Tibial nerve (tissue), 4 donors: Measurements from ENCODE around the gene TM2D3.

ENCODE experiments used
- EP300 ChIP-seq, 2 donors: sonication (generic); formaldehyde crosslinking; IDR thresholded peaks; one replicate each; pipeline ENCODE4 v1.6.1; 2017; ENCODE audit warnings: antibody characterized with exemption in 2 of 2, mild to moderate bottlenecking in 1 of 2
- POLR2A ChIP-seq, 2 donors: fragments of 450-650 bp; IDR thresholded peaks; one replicate each; pipeline ENCODE4 v1.6.1; 2017; ENCODE audit warnings: antibody characterized with exemption in 2 of 2, mild to moderate bottlenecking in 2 of 2, moderate library complexity in 2 of 2
- TF ChIP-seq, protein P1 (sequence below), 5 experiments: fragments of 200-600 bp in 3 of 5; fragments of 450-650 bp in 2 of 5; sonication (generic) in 3 of 5; IDR thresholded peaks; one replicate each; pipeline ENCODE4 v1.5.1; 2016 to 2019; ENCODE audit warnings: antibody characterized with exemption in 5 of 5, mild to moderate bottlenecking in 3 of 5, moderate library complexity in 2 of 5

DNA sequence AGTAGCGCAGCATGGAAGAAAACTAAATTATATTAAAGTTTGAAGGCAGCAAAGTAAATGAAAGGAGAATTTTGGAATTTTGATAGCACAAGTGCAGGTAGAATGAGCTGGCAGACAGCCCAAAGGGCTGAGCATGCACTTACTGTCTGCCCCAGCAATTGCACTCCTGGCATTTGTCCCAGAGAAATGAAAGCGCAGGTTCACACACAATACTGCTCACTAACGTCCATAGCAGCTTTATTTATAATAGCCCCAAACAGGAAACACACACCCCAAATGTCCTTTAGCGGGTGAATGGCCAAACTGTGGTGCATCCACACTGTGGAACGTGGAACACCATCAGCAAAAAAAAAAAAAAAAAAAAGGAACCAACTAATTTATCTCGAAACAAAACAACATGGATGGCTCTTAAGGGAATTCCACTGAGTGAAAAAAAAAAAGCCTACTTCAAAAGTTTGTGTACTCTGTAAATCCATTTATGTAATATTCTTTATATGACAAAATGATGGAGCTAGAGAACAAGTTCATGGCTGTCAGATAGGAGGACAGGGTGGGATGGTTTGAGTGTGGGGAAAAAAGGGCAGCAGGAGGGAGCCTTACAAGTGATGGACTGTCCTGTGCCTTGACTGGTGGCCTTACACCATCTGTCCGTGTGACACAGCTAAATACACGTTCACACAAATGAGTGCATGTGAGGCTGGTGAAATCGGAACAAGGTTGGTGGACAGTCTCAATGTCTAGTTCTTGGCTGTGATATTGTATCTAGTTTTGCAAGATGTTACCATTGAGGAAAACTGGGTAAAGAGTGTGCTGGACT lies 6.0 kb upstream of the TM2D3 start:
- TF ChIP-seq POLR2A (IDR thresholded peaks at IDR 0.05) (no peak), EP300 (IDR thresholded peaks at IDR 0.05) (no peak)
- TF ChIP-seq, protein P1, sequence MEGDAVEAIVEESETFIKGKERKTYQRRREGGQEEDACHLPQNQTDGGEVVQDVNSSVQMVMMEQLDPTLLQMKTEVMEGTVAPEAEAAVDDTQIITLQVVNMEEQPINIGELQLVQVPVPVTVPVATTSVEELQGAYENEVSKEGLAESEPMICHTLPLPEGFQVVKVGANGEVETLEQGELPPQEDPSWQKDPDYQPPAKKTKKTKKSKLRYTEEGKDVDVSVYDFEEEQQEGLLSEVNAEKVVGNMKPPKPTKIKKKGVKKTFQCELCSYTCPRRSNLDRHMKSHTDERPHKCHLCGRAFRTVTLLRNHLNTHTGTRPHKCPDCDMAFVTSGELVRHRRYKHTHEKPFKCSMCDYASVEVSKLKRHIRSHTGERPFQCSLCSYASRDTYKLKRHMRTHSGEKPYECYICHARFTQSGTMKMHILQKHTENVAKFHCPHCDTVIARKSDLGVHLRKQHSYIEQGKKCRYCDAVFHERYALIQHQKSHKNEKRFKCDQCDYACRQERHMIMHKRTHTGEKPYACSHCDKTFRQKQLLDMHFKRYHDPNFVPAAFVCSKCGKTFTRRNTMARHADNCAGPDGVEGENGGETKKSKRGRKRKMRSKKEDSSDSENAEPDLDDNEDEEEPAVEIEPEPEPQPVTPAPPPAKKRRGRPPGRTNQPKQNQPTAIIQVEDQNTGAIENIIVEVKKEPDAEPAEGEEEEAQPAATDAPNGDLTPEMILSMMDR (IDR thresholded peaks at IDR 0.05), result no peak
